ENCODE results near the gene WDR18.
A peak's percentile ranks its signal among the peaks of the same experiment; 100 is the strongest.
"Not testable (repeated sequence)": the region's sequence is repeated elsewhere in the genome, so short reads cannot be mapped to it uniquely, and the experiment has no call there.

WDR18 gene

GRCh38 chr19:1019980-1020867 is 36.1 kb downstream of the WDR18 start:
- DNase-seq (ENCODE audit: low spot score) = no peak

- DNase-seq (ENCODE audit: low spot score) = peak; percentile 99
Observed at GRCh38 chr19:1020868-1021425, 36.8 kb downstream of the WDR18 start, which contains the start of gene TMEM259. TSS of gene TMEM259 (minus strand) at chr19:1021123. CDS start at chr19:1020996, 127 bp downstream.

- DNase-seq (ENCODE audit: low spot score) = not testable (repeated sequence)
Observed at GRCh38 chr19:1023883-1024188, 39.7 kb downstream of the WDR18 start.

- not testable (repeated sequence) for DNase-seq (ENCODE audit: low spot score)
Observed at GRCh38 chr19:1025080-1025479, 40.9 kb downstream of the WDR18 start.

- peak; percentile 94 for DNase-seq (ENCODE audit: low spot score)
Observed at GRCh38 chr19:1025960-1026782, 42.0 kb downstream of the WDR18 start, which contains the start of gene CNN2. TSS of gene CNN2 (plus strand) at chr19:1026608. CDS start at chr19:1026662, 54 bp downstream.

- DNase-seq (ENCODE audit: low spot score) = no peak
Observed at GRCh38 chr19:1026783-1027649, 42.9 kb downstream of the WDR18 start.

GRCh38 chr19:1027650-1028061 is 43.5 kb downstream of the WDR18 start:
- no peak for DNase-seq (ENCODE audit: low spot score)

- DNase-seq (ENCODE audit: low spot score) = peak; percentile 90
Observed at GRCh38 chr19:1028062-1028926, 44.1 kb downstream of the WDR18 start.

- DNase-seq (ENCODE audit: low spot score) = no peak
Observed at GRCh38 chr19:1032264-1032867, 48.2 kb downstream of the WDR18 start.

- no peak for DNase-seq (ENCODE audit: low spot score)
Observed at GRCh38 chr19:1035998-1036621, 52.0 kb downstream of the WDR18 start.

- no peak for DNase-seq (ENCODE audit: low spot score)
Observed at GRCh38 chr19:1037621-1038064, 53.5 kb downstream of the WDR18 start.

GRCh38 chr19:1038978-1039645 is 55.0 kb downstream of the WDR18 start:
- DNase-seq (ENCODE audit: low spot score) = no peak

- DNase-seq (ENCODE audit: low spot score) = peak; percentile 98
Observed at GRCh38 chr19:1039646-1040475, 55.7 kb downstream of the WDR18 start, which contains the start of gene ABCA7. TSS of gene ABCA7 (plus strand) at chr19:1040107. CDS start at chr19:1041362, 1,255 bp downstream.

- DNase-seq (ENCODE audit: low spot score) = peak; percentile 100
Observed at GRCh38 chr19:1040476-1041271, 56.5 kb downstream of the WDR18 start.

GRCh38 chr19:1041272-1041834 is 57.2 kb downstream of the WDR18 start:
- peak; percentile 60 for DNase-seq (ENCODE audit: low spot score)

GRCh38 chr19:1041835-1042685 is 57.9 kb downstream of the WDR18 start:
- DNase-seq (ENCODE audit: low spot score) = no peak
